ENCODE data around the gene NANOG. TPM values are rescaled to one million over a fixed set of nuclear protein-coding genes. Genes with fewer than 3 reads are reported as not detected.
"Not testable (repeated sequence)": the region's sequence is repeated elsewhere in the genome, so short reads cannot be mapped to it uniquely, and the experiment has no call there.

The NANOG gene
- polyA plus RNA-seq, 2 of the 4 experiments (the other 2 are of a cell fraction), result not detected

GRCh38 chr12:7750350-7750749 lies 38.9 kb upstream of the NANOG start:
- ChIA-PET POLR2A (no interaction called here), CTCF (no interaction called here)
- no peaks in the 10 kb centered on the region for H3K9me3 ChIP-seq
- FAIRE-seq (no peak), ATAC-seq (no peak), DNase-seq (ENCODE audit: low read depth in 1 of 2, low spot score in 1 of 2) (no peak)
- TF ChIP-seq CBX8 (IDR thresholded peaks at IDR 0.05), result no peak
- no peak for TF ChIP-seq RFX5 (IDR thresholded peaks at IDR 0.05)
- no peak for TF ChIP-seq SMC3 (IDR thresholded peaks at IDR 0.05)
- TF ChIP-seq CHD2 (IDR thresholded peaks at IDR 0.05; ENCODE audit: low read length, partially characterized antibody), result no peak
- no peak for TF ChIP-seq RNF2 (IDR thresholded peaks at IDR 0.05; ENCODE audit: borderline replicate concordance, low read depth)
- no peak overlapping the region for H3K4me3 ChIP-seq
- H3K4me2 ChIP-seq, result no peak overlapping the region
- WGBS (ENCODE audit: missing lambda C conversion rate), result 78% methylated on average over 6 of the region's 6 CpGs
- no peaks in the 10 kb centered on the region for H3K4me1 ChIP-seq
- no peak overlapping the region for H3K27ac ChIP-seq

- FAIRE-seq (no peak), DNase-seq (ENCODE audit: low read depth in 1 of 2, low spot score in 1 of 2) (no peak), ATAC-seq (no peak)
- no peak for TF ChIP-seq TP53 (CRISPR knock-in tag; IDR thresholded peaks at IDR 0.05)
- TF ChIP-seq CEBPB (IDR thresholded peaks at IDR 0.05), result no peak
- TF ChIP-seq KDM5A (IDR thresholded peaks at IDR 0.05), result no peak
- TF ChIP-seq KDM1A (IDR thresholded peaks at IDR 0.05; ENCODE audit: low read depth), result no peak
- no peak for TF ChIP-seq CHD2 (IDR thresholded peaks at IDR 0.05; ENCODE audit: low read length, partially characterized antibody)
- no peak for TF ChIP-seq EP300 (IDR thresholded peaks at IDR 0.05)
- no peak for TF ChIP-seq FOXS1 (CRISPR knock-in tag; IDR thresholded peaks at IDR 0.05)
- TF ChIP-seq EHF (CRISPR knock-in tag; IDR thresholded peaks at IDR 0.05), result no peak
- no peak for TF ChIP-seq ZNF302 (CRISPR knock-in tag; IDR thresholded peaks at IDR 0.05)
- TF ChIP-seq RAD21 (conservative IDR thresholded peaks at IDR 0.05 in 1 of 2, IDR thresholded peaks at IDR 0.05 in 1 of 2), result no peak
- TF ChIP-seq JUN (IDR thresholded peaks at IDR 0.05), result no peak
- no peak for TF ChIP-seq REST (IDR thresholded peaks at IDR 0.05)
- no peak for TF ChIP-seq CTCF (IDR thresholded peaks at IDR 0.05)
- no peak for TF ChIP-seq CBX2 (IDR thresholded peaks at IDR 0.05; ENCODE audit: borderline replicate concordance, low read depth)
- POLR2A ChIA-PET, result no interaction called here
- Histone ChIP-seq H3K27ac (no peak overlapping the region), H3K4me2 (no peak overlapping the region), H3K9me3 (no peaks in the 10 kb centered on the region), H3K4me1 (no peaks in the 10 kb centered on the region), H3K4me3 (no peak overlapping the region)
- 76% methylated on average over 20 of the region's 20 CpGs for WGBS (ENCODE audit: missing lambda C conversion rate)
- CTCF ChIA-PET, result no interaction called here
Observed at GRCh38 chr12:7751394-7751793, 37.8 kb upstream of the NANOG start.

GRCh38 chr12:7751941-7752922 lies 37.0 kb upstream of the NANOG start:
- DNase-seq (ENCODE audit: low read depth in 1 of 2, low spot score in 1 of 2); H3K4me2 ChIP-seq; H3K9me3 ChIP-seq; CTCF ChIA-PET; FAIRE-seq; H3K27ac ChIP-seq; POLR2A ChIA-PET; H3K4me3 ChIP-seq; H3K4me1 ChIP-seq; ATAC-seq: not testable (repeated sequence)
- WGBS (ENCODE audit: missing lambda C conversion rate), result 73% methylated on average over 26 of the region's 48 CpGs

- H3K4me2 ChIP-seq; POLR2A ChIA-PET; H3K9me3 ChIP-seq; DNase-seq (ENCODE audit: low read depth in 1 of 2, low spot score in 1 of 2); ATAC-seq; H3K4me3 ChIP-seq; H3K4me1 ChIP-seq; FAIRE-seq; CTCF ChIA-PET; H3K27ac ChIP-seq: not testable (repeated sequence)
- WGBS (ENCODE audit: missing lambda C conversion rate), result 78% methylated on average over 9 of the region's 9 CpGs
Observed at GRCh38 chr12:7755668-7756067, 33.5 kb upstream of the NANOG start.

Data from A549 (cell line).